Stimulated activated CD8-positive, alpha-beta memory T cell treated with anti-CD3 and anti-CD28 coated beads, Interleukin-15, amount 100 ng/mL, for 48 hours (primary cell): Measurements from ENCODE around the gene NUPR1.
"Not testable (repeated sequence)": the region's sequence is repeated elsewhere in the genome, so short reads cannot be mapped to it uniquely, and the experiment has no call there.

Experiments used
- DNase-seq, 2 donors: peaks; one replicate each; pipeline ENCODE4 v3.0.0-alpha.2; 2020; ENCODE audit warnings: low read depth in 2 of 2

The NUPR1 gene

GRCh38 chr16:28527100-28527785 is 11.5 kb downstream of the NUPR1 start:
- DNase-seq = not testable (repeated sequence)

GRCh38 chr16:28526201-28527099 is 12.3 kb downstream of the NUPR1 start:
- no peak for DNase-seq

- DNase-seq = no peak
Measured at GRCh38 chr16:28524681-28525171, 14.0 kb downstream of the NUPR1 start.

- DNase-seq = no peak
Measured at GRCh38 chr16:28522792-28523191, 16.0 kb downstream of the NUPR1 start.

GRCh38 chr16:28521436-28521835 is 17.3 kb downstream of the NUPR1 start:
- DNase-seq = no peak

- DNase-seq = no peak
Measured at GRCh38 chr16:28520672-28521071, 18.1 kb downstream of the NUPR1 start.

- no peak for DNase-seq
Measured at GRCh38 chr16:28514246-28514645, 24.5 kb downstream of the NUPR1 start.

- no peak for DNase-seq
Measured at GRCh38 chr16:28513484-28514181, 25.1 kb downstream of the NUPR1 start.

GRCh38 chr16:28511801-28512789 is 26.7 kb downstream of the NUPR1 start:
- DNase-seq = no peak

GRCh38 chr16:28511031-28511430 is 27.7 kb downstream of the NUPR1 start:
- no peak for DNase-seq

GRCh38 chr16:28505489-28506137 is 33.2 kb downstream of the NUPR1 start:
- DNase-seq = no peak

GRCh38 chr16:28504707-28505404 is 33.9 kb downstream of the NUPR1 start:
- DNase-seq = no peak

- no peak for DNase-seq
Measured at GRCh38 chr16:28503470-28504259, 35.1 kb downstream of the NUPR1 start.

- DNase-seq = no peak
Measured at GRCh38 chr16:28502290-28502689, 36.5 kb downstream of the NUPR1 start.

GRCh38 chr16:28501258-28502232 is 37.2 kb downstream of the NUPR1 start:
- DNase-seq = no peak

GRCh38 chr16:28500476-28501180 is 38.1 kb downstream of the NUPR1 start:
- not testable (repeated sequence) for DNase-seq

GRCh38 chr16:28499854-28500253 is 38.9 kb downstream of the NUPR1 start:
- no peak for DNase-seq
